Brain microvascular endothelial cell (primary cell): ENCODE measurements around the gene SSH2.

Source experiments
- DNase-seq: peaks from one replicate; pipeline ENCODE4 v3.0.0-alpha.2; 2020
- H3K27ac ChIP-seq: fragments of 250-450 bp; sonication (Bioruptor Pico); 2 replicates; pipeline ENCODE4 v1.5.1; 2020; ENCODE audit warnings: mild to moderate bottlenecking, moderate library complexity
- H3K27me3 ChIP-seq: fragments of 250-450 bp; sonication (Bioruptor Pico); replicated peaks from 2 replicates; pipeline ENCODE4 v1.5.1; 2020; ENCODE audit warnings: mild to moderate bottlenecking
- H3K36me3 ChIP-seq: fragments of 250-450 bp; sonication (Bioruptor Pico); replicated peaks from 2 replicates; pipeline ENCODE4 v1.5.1; 2020; ENCODE audit warnings: mild to moderate bottlenecking
- H3K4me3 ChIP-seq: 2 replicates; pipeline ENCODE4 v1.5.1; 2011; ENCODE audit warnings: low read depth, mild to moderate bottlenecking, control low read depth, low read length, moderate library complexity
- CTCF ChIP-seq: IDR thresholded peaks from 2 replicates; pipeline ENCODE4 v1.5.1; 2011; ENCODE audit warnings: low read depth, mild to moderate bottlenecking, moderate library complexity, low read length, control low read depth, inconsistent platforms; ENCODE audit errors: missing control alignments
- in situ Hi-C: cut with HindIII; loops from 2 replicates; pipeline ENCODE4 v1.10.0; 2017; ENCODE audit warnings: low sequenced_read_pairs, low pct_ligation_motif_present

The SSH2 gene

GRCh38 chr17:29771546-29771945 is 158.5 kb downstream of the SSH2 start:
- no peak for TF ChIP-seq CTCF
- in situ Hi-C loops = no loop called here
- H3K27me3 ChIP-seq = no peaks in the 10 kb centered on the region

GRCh38 chr17:29769225-29769624 is 160.8 kb downstream of the SSH2 start:
- Histone ChIP-seq H3K4me3 (no peak overlapping the region), H3K27me3 (no peaks in the 10 kb centered on the region), H3K36me3 (no peaks in the 10 kb centered on the region), H3K27ac (no peak overlapping the region)
- no peak for DNase-seq
- in situ Hi-C loops = no loop called here
- TF ChIP-seq CTCF = no peak

More at GRCh38 chr17:29771546-29771945, 158.5 kb downstream of the SSH2 start:
- no peaks in the 10 kb centered on the region for H3K36me3 ChIP-seq
- H3K4me3 ChIP-seq = no peak overlapping the region
- H3K27ac ChIP-seq = no peak overlapping the region
- no peak for DNase-seq

- no peak for DNase-seq
Observed at GRCh38 chr17:29766796-29767327, 163.2 kb downstream of the SSH2 start.

GRCh38 chr17:29764748-29765147 is 165.3 kb downstream of the SSH2 start:
- DNase-seq = no peak
- H3K27ac ChIP-seq = no peak overlapping the region
- in situ Hi-C loops = no loop called here
- TF ChIP-seq CTCF = no peak
- H3K27me3 ChIP-seq = no peaks in the 10 kb centered on the region
- H3K36me3 ChIP-seq = no peaks in the 10 kb centered on the region
- H3K4me3 ChIP-seq = no peak overlapping the region

More at GRCh38 chr17:29766796-29767327, 163.2 kb downstream of the SSH2 start:
- in situ Hi-C loops = no loop called here
- TF ChIP-seq CTCF = no peak
- Histone ChIP-seq H3K27me3 (no peaks in the 10 kb centered on the region), H3K36me3 (no peaks in the 10 kb centered on the region), H3K27ac (no peak overlapping the region), H3K4me3 (no peak overlapping the region)

- no peak overlapping the region for H3K27ac ChIP-seq
- in situ Hi-C loops = no loop called here
- DNase-seq = no peak
- no peak for TF ChIP-seq CTCF
- no peaks in the 10 kb centered on the region for H3K36me3 ChIP-seq
- no peak overlapping the region for H3K4me3 ChIP-seq
- H3K27me3 ChIP-seq = no peaks in the 10 kb centered on the region
Observed at GRCh38 chr17:29764217-29764616, 165.8 kb downstream of the SSH2 start.

GRCh38 chr17:29763273-29763672 is 166.8 kb downstream of the SSH2 start:
- no peak overlapping the region for H3K4me3 ChIP-seq
- TF ChIP-seq CTCF = no peak
- no peaks in the 10 kb centered on the region for H3K27me3 ChIP-seq
- in situ Hi-C loops = no loop called here
- H3K36me3 ChIP-seq = no peaks in the 10 kb centered on the region
- no peak overlapping the region for H3K27ac ChIP-seq
- no peak for DNase-seq
